Parathyroid adenoma (tissue), 2 donors: ENCODE data around the gene PRDX5.
A peak's percentile ranks its signal among the peaks of the same experiment; 100 is the strongest.

Experiments
- H2AFZ ChIP-seq: fragments of 300-600 bp; sonication (generic); one replicate; pipeline ENCODE4 v1.7.0; 2017; ENCODE audit warnings: antibody characterized with exemption, mild to moderate bottlenecking
- H3K27ac ChIP-seq: fragments of 300-600 bp; sonication (generic); one replicate; pipeline ENCODE4 v1.7.0; 2017
- H3K27me3 ChIP-seq: fragments of 300-600 bp; sonication (generic); one replicate; pipeline ENCODE4 v1.7.0; 2017; ENCODE audit warnings: low read length; ENCODE audit not compliant: control insufficient read depth, insufficient read depth
- H3K36me3 ChIP-seq: fragments of 300-600 bp; sonication (generic); one replicate; pipeline ENCODE4 v1.7.0; 2017; ENCODE audit warnings: low read length; ENCODE audit not compliant: control insufficient read depth, insufficient read depth
- H3K4me1 ChIP-seq: fragments of 300-600 bp; sonication (generic); one replicate; pipeline ENCODE4 v1.7.0; 2017; ENCODE audit warnings: control low read depth
- H3K4me2 ChIP-seq: fragments of 300-600 bp; sonication (generic); one replicate; pipeline ENCODE4 v1.7.0; 2017; ENCODE audit warnings: low read length
- H3K4me3 ChIP-seq: fragments of 300-600 bp; sonication (generic); one replicate; pipeline ENCODE4 v1.7.0; 2017; ENCODE audit warnings: low read depth, low read length
- H3K79me2 ChIP-seq: fragments of 300-600 bp; sonication (generic); one replicate; pipeline ENCODE4 v1.7.0; 2017; ENCODE audit warnings: control low read depth
- H3K9ac ChIP-seq: fragments of 300-600 bp; sonication (generic); one replicate; pipeline ENCODE4 v1.7.0; 2017; ENCODE audit warnings: mild to moderate bottlenecking
- H3K9me3 ChIP-seq: fragments of 300-600 bp; sonication (generic); one replicate; pipeline ENCODE4 v1.7.0; 2017; ENCODE audit warnings: low read length; ENCODE audit not compliant: control insufficient read depth
- CTCF ChIP-seq: fragments of 300-600 bp; sonication (generic); IDR thresholded peaks from one replicate; pipeline ENCODE4 v1.7.0; 2017; ENCODE audit warnings: antibody characterized with exemption, mild to moderate bottlenecking
- donor health status: primary hyperparathyroidism.

Gene PRDX5

DNA sequence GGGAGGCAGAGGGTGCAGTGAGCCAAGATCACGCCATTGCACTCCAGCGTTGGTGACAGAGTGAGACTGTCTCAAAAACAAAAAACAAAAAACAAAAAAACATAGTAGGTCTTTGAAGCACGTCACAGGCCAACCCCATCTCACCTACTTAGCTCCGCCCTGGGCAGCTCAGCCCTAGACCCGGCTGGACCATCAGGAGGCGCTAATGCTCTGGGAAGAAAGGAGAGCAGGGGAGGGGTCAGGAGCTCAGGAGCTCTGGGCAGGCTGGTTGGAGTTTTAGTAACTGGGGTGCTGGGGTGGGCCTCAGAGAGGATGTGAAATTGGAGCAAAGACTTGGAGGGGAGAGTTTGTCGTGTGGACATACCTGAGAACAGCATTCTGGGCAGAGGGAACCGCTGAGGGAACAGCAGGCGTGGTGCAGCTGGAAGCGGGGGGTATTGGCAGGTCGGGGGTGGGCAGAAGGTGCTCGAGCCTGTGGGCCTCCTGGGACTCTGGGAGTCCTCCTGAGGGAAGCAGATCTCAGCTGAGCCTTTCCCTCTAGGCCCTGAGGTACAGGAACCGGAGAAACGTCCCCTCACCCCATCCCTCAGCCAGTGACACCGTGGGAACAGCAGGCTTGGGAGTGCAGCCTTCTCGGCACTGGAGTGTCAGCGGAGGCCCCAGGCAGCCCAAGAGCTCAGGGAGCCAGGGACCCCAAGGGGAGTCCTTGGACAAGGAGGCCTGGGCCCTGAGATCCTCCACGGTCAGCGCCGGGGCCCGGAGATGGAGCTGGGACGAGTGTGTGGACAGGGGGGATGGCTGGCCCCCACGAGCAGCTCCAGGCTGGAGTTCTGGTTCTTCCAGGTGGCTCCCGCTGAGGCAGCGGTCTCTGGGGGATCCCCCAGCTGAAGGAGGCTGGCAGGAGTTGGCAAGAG is 38.8 kb downstream of the PRDX5 start:
- H2AFZ ChIP-seq = no peak overlapping the region
- H3K4me1 ChIP-seq = peaks cover 4% of the 10 kb centered on the region
- no peak overlapping the region for H3K4me3 ChIP-seq
- no peaks in the 10 kb centered on the region for H3K36me3 ChIP-seq
- H3K9me3 ChIP-seq = no peaks in the 10 kb centered on the region
- no peak overlapping the region for H3K9ac ChIP-seq
- no peak overlapping the region for H3K27ac ChIP-seq
- H3K79me2 ChIP-seq = no peaks in the 10 kb centered on the region
- no peak overlapping the region for H3K4me2 ChIP-seq
- H3K27me3 ChIP-seq = no peaks in the 10 kb centered on the region
- no peak for TF ChIP-seq CTCF

DNA sequence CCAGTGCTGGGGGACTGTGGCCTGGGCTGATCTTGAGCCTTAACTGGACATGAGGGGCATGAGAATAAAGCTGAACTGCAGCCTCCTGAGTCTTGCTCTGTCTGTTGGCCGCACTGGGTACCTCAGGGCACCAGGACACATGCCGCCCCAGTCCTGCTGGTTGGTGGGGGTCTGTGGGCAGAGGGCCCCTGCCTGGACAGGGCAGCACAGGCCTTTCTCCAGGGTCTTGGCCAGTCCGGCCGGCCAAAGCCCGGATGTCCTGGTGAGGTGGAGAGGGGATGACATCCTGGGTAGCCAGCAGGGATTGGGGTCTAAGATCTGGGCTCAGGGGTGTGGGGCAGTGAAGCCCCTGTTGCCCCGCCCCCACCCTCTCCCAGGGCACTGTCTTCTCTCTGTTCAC is 39.5 kb downstream of the PRDX5 start:
- Histone ChIP-seq H3K27me3 (no peaks in the 10 kb centered on the region), H2AFZ (no peak overlapping the region), H3K36me3 (no peaks in the 10 kb centered on the region), H3K79me2 (no peaks in the 10 kb centered on the region), H3K4me2 (no peak overlapping the region), H3K27ac (no peak overlapping the region), H3K4me3 (no peak overlapping the region), H3K9ac (no peak overlapping the region), H3K9me3 (no peaks in the 10 kb centered on the region), H3K4me1 (peaks cover 4% of the 10 kb centered on the region)
- no peak for TF ChIP-seq CTCF

GRCh38 chr11:64357904-64358535 is 40.1 kb downstream of the PRDX5 start:
- Histone ChIP-seq H3K27ac (no peak overlapping the region), H3K36me3 (no peaks in the 10 kb centered on the region), H3K4me1 (peaks cover 4% of the 10 kb centered on the region), H3K27me3 (no peaks in the 10 kb centered on the region), H3K4me2 (peak overlapping the region; percentile 74), H3K9me3 (no peaks in the 10 kb centered on the region), H3K79me2 (no peaks in the 10 kb centered on the region), H2AFZ (no peak overlapping the region), H3K4me3 (no peak overlapping the region), H3K9ac (no peak overlapping the region)
- no peak for TF ChIP-seq CTCF

DNA sequence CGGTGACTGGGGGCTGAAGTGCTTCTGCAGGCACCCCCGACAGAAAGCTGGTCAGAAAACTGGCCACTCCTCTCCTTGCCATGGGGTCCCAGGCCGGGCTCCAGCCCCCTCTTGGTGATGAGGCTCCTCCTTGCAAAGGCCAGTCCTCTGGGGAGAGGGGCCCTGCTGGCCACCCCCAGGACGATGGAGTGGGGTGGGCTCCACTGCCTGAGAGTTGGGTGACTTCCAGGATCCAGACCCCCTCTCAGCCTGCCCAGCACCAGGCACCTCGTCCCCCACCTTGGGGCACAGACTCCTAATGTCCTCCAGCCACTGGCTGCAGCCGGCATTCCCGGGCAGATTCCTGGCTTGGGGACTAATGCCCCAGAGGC is 40.6 kb downstream of the PRDX5 start:
- no peaks in the 10 kb centered on the region for H3K9me3 ChIP-seq
- H3K27ac ChIP-seq = peak overlapping the region; percentile 36
- peaks cover 4% of the 10 kb centered on the region for H3K4me1 ChIP-seq
- H3K27me3 ChIP-seq = no peaks in the 10 kb centered on the region
- no peaks in the 10 kb centered on the region for H3K79me2 ChIP-seq
- H3K4me2 ChIP-seq = peak overlapping the region; percentile 74
- H3K9ac ChIP-seq = peak overlapping the region; percentile 37
- H3K36me3 ChIP-seq = no peaks in the 10 kb centered on the region
- peak overlapping the region; percentile 48 for H3K4me3 ChIP-seq
- no peak for TF ChIP-seq CTCF
- peak overlapping the region; percentile 86 for H2AFZ ChIP-seq
